Astrocyte (in vitro differentiated cells and primary cell): ENCODE measurements around the gene GLO1. TPM values are rescaled to one million over a fixed set of nuclear protein-coding genes. Genes with fewer than 3 reads are reported as not detected.

Source experiments
- DNase-seq: peaks from one replicate; pipeline ENCODE4 v3.0.0-alpha.2; 2010; ENCODE audit warnings: low read depth
- FAIRE-seq: peaks from 2 replicates; lab custom pipeline; 2011; peaks lifted over from hg19 to GRCh38; lab: Jason Lieb, UNC
- H2AFZ ChIP-seq: 2 replicates; pipeline ENCODE4 v1.6.0; 2012; ENCODE audit warnings: low read depth, low read length, inconsistent platforms
- H3K27ac ChIP-seq: 2 replicates; pipeline ENCODE4 v1.5.1; 2011; ENCODE audit warnings: low read depth, low read length, inconsistent platforms
- H3K27me3 ChIP-seq: 2 replicates; pipeline ENCODE4 v1.6.0; 2011; ENCODE audit warnings: low read length, inconsistent platforms; ENCODE audit not compliant: insufficient read depth
- H3K36me3 ChIP-seq: 2 replicates; pipeline ENCODE4 v1.5.1; 2011; ENCODE audit warnings: low read length, inconsistent platforms; ENCODE audit not compliant: insufficient read depth
- H3K4me1 ChIP-seq: 2 replicates; pipeline ENCODE4 v1.5.1; 2011; ENCODE audit warnings: low read length, inconsistent platforms; ENCODE audit not compliant: insufficient read depth
- H3K4me2 ChIP-seq: 2 replicates; pipeline ENCODE4 v1.6.0; 2012; ENCODE audit warnings: low read length, inconsistent platforms
- H3K4me3 ChIP-seq: 2 replicates; pipeline ENCODE4 v1.5.1; 2011; ENCODE audit warnings: low read depth, mild to moderate bottlenecking, low read length, inconsistent platforms; ENCODE audit not compliant: insufficient read depth
- H3K79me2 ChIP-seq: 2 replicates; pipeline ENCODE4 v1.6.0; 2012; ENCODE audit warnings: mild to moderate bottlenecking, low read length, inconsistent platforms; ENCODE audit not compliant: insufficient read depth
- H3K9ac ChIP-seq: 2 replicates; pipeline ENCODE4 v1.6.0; 2012; ENCODE audit warnings: mild to moderate bottlenecking, low read length, inconsistent platforms
- H3K9me3 ChIP-seq: 2 replicates; pipeline ENCODE4 v1.5.1; 2012; ENCODE audit warnings: low read depth, mild to moderate bottlenecking, low read length, inconsistent platforms; ENCODE audit not compliant: insufficient read depth
- H4K20me1 ChIP-seq: 2 replicates; pipeline ENCODE4 v1.6.0; 2012; ENCODE audit warnings: low read length, inconsistent platforms; ENCODE audit not compliant: insufficient read depth
- H3K27ac Mint-ChIP-seq: one replicate; pipeline ENCODE4 v1.8.0; 2021; ENCODE audit warnings: mild to moderate bottlenecking, mixed read lengths; ENCODE audit not compliant: unreplicated experiment
- H3K27me3 Mint-ChIP-seq: one replicate; pipeline ENCODE4 v1.8.0; 2021; ENCODE audit warnings: low read depth, mixed read lengths; ENCODE audit not compliant: unreplicated experiment
- H3K36me3 Mint-ChIP-seq: one replicate; pipeline ENCODE4 v1.8.0; 2021; ENCODE audit warnings: low read depth, mixed read lengths; ENCODE audit not compliant: unreplicated experiment
- H3K4me1 Mint-ChIP-seq: one replicate; pipeline ENCODE4 v1.8.0; 2021; ENCODE audit warnings: low read depth, mixed read lengths; ENCODE audit not compliant: unreplicated experiment
- H3K4me3 Mint-ChIP-seq: one replicate; pipeline ENCODE4 v1.8.0; 2021; ENCODE audit warnings: mild to moderate bottlenecking, moderate library complexity, mixed read lengths; ENCODE audit not compliant: unreplicated experiment
- H3K9me3 Mint-ChIP-seq: one replicate; pipeline ENCODE4 v1.8.0; 2021; ENCODE audit warnings: mild to moderate bottlenecking, mixed read lengths; ENCODE audit not compliant: unreplicated experiment
- CTCF ChIP-seq: IDR thresholded peaks from 2 replicates; pipeline ENCODE4 v1.5.1; 2011; ENCODE audit warnings: low read depth, mild to moderate bottlenecking, inconsistent platforms, low read length, moderate library complexity; ENCODE audit not compliant: insufficient read depth
- EZH2 ChIP-seq: IDR thresholded peaks from 2 replicates; pipeline ENCODE4 v1.6.1; 2012; ENCODE audit warnings: mild to moderate bottlenecking, low read length, inconsistent platforms; ENCODE audit not compliant: insufficient read depth
- total RNA-seq: library from RNA; stranded (reverse); gene quantifications from 2 replicates; pipeline ENCODE4 v1.2.1, GENCODE V29; 2021

The GLO1 gene
- total RNA-seq, 1 donor from 2014 or later = 172 TPM

- no peak for FAIRE-seq
- Histone ChIP-seq H2AFZ (no peak overlapping the region), H3K4me2 (no peak overlapping the region), H3K4me1 (peaks cover 3% of the 10 kb centered on the region), H3K27ac (no peak overlapping the region), H3K27me3 (no peaks in the 10 kb centered on the region), H3K4me3 (no peak overlapping the region), H3K36me3 (no peaks in the 10 kb centered on the region), H3K9me3 (no peaks in the 10 kb centered on the region), H3K9ac (no peak overlapping the region), H3K79me2 (no peaks in the 10 kb centered on the region), H4K20me1 (no peaks in the 10 kb centered on the region)
- Mint-ChIP-seq H3K36me3 (no peaks in the 10 kb centered on the region), H3K27me3 (peaks cover 1% of the 10 kb centered on the region), H3K4me3 (no peak overlapping the region), H3K9me3 (peaks cover 2% of the 10 kb centered on the region), H3K27ac (no peak overlapping the region), H3K4me1 (peaks cover 7% of the 10 kb centered on the region)
- no peak for TF ChIP-seq EZH2
- TF ChIP-seq CTCF = no peak
- peak; percentile 10 for DNase-seq
These were observed 22.7 kb upstream of the GLO1 start for GRCh38 chr6:38725414-38726183.

DNA sequence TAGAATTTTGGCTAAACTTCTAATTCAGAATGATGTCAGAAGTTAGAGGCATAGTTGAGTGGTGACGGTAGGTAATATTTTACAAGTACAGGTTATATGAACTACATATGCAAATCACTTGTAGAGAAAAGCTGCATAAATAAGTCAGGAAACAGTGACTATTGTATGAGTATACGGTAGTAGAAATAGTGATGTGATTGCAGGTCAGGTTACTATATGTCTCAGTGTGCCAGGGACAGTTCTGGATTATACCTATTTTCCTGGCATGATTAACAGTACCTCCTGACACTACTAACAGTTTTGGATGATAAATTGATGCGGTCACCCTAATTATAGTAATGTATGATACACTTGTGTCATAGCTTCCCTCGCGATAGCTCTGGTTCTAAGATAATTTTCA, 21.4 kb upstream of the GLO1 start:
- H2AFZ ChIP-seq = no peak overlapping the region
- Mint-ChIP-seq H3K9me3 (peaks cover 2% of the 10 kb centered on the region), H3K36me3 (no peaks in the 10 kb centered on the region), H3K4me3 (no peak overlapping the region), H3K4me1 (peaks cover 7% of the 10 kb centered on the region), H3K27me3 (peaks cover 1% of the 10 kb centered on the region), H3K27ac (peak overlapping the region; percentile 49)
- H3K27me3 ChIP-seq = peaks cover 6% of the 10 kb centered on the region
- no peak for TF ChIP-seq EZH2
- TF ChIP-seq CTCF = no peak
- H3K9me3 ChIP-seq = no peaks in the 10 kb centered on the region
- H3K79me2 ChIP-seq = no peaks in the 10 kb centered on the region
- H3K4me1 ChIP-seq = peaks cover 3% of the 10 kb centered on the region
- H3K9ac ChIP-seq = no peak overlapping the region
- H4K20me1 ChIP-seq = no peaks in the 10 kb centered on the region
- FAIRE-seq (no peak), DNase-seq (no peak)
- H3K4me3 ChIP-seq = no peak overlapping the region
- no peaks in the 10 kb centered on the region for H3K36me3 ChIP-seq
- H3K27ac ChIP-seq = no peak overlapping the region
- no peak overlapping the region for H3K4me2 ChIP-seq

- H3K27ac Mint-ChIP-seq = no peak overlapping the region
- H3K4me1 Mint-ChIP-seq = peaks cover 7% of the 10 kb centered on the region
- no peak overlapping the region for H3K9ac ChIP-seq
- FAIRE-seq (no peak), DNase-seq (no peak)
- no peaks in the 10 kb centered on the region for H3K9me3 ChIP-seq
- H3K4me3 Mint-ChIP-seq = no peak overlapping the region
- no peaks in the 10 kb centered on the region for H3K79me2 ChIP-seq
- H3K9me3 Mint-ChIP-seq = peaks cover 2% of the 10 kb centered on the region
- TF ChIP-seq EZH2 (no peak), CTCF (no peak)
- no peaks in the 10 kb centered on the region for H4K20me1 ChIP-seq
- peaks cover 3% of the 10 kb centered on the region for H3K4me1 ChIP-seq
- no peak overlapping the region for H2AFZ ChIP-seq
- no peaks in the 10 kb centered on the region for H3K36me3 ChIP-seq
- peaks cover 6% of the 10 kb centered on the region for H3K27me3 ChIP-seq
- H3K4me3 ChIP-seq = no peak overlapping the region
- no peak overlapping the region for H3K4me2 ChIP-seq
- H3K36me3 Mint-ChIP-seq = no peaks in the 10 kb centered on the region
- H3K27ac ChIP-seq = no peak overlapping the region
- peaks cover 1% of the 10 kb centered on the region for H3K27me3 Mint-ChIP-seq
These were observed 20.8 kb upstream of the GLO1 start for GRCh38 chr6:38723783-38724182.
